SK-N-SH (cell line): ENCODE measurements around the gene PTGFR.

Experiments used
- CHD2 ChIP-seq: fragments of 150-350 bp; IDR thresholded peaks from 2 replicates; pipeline ENCODE4 v1.6.1; 2018; ENCODE audit warnings: low read length; ENCODE audit not compliant: partially characterized antibody
- EP300 ChIP-seq, 2 experiments: IDR thresholded peaks; 2 replicates each; pipeline versions ENCODE4 v1.4.0 to v1.6.1; 2012; ENCODE audit warnings: borderline replicate concordance in 1 of 2, low read depth in 1 of 2, low read length in 1 of 2
- NRF1 ChIP-seq: IDR thresholded peaks from 2 replicates; pipeline ENCODE4 v1.6.1; 2012; ENCODE audit warnings: low read depth, mild to moderate bottlenecking, low read length
- POLR2AphosphoS5 ChIP-seq: IDR thresholded peaks from 2 replicates; pipeline ENCODE4 v1.6.1; 2012; ENCODE audit warnings: low read depth, low read length
- RAD21 ChIP-seq: IDR thresholded peaks from 2 replicates; pipeline ENCODE4 v1.6.1; 2012; ENCODE audit warnings: mild to moderate bottlenecking, low read length
- SIN3A ChIP-seq: IDR thresholded peaks from 2 replicates; pipeline ENCODE4 v1.6.1; 2012; ENCODE audit warnings: low read depth, mild to moderate bottlenecking, low read length, moderate library complexity, borderline replicate concordance
- SMC3 ChIP-seq: IDR thresholded peaks from 2 replicates; pipeline ENCODE4 v1.6.1; 2012; ENCODE audit warnings: low read depth, low read length, improper control_type of control experiment
- TF ChIP-seq, protein P1 (sequence below): fragments of 200-600 bp; sonication (generic); IDR thresholded peaks from 2 replicates; pipeline ENCODE4 v1.6.1; 2017; ENCODE audit warnings: antibody characterized with exemption, mild to moderate bottlenecking, moderate library complexity
- TF ChIP-seq, protein P2 (sequence below): IDR thresholded peaks from 2 replicates; pipeline ENCODE4 v1.4.0; 2012; ENCODE audit warnings: low read depth
- TF ChIP-seq, protein P3 (sequence below): IDR thresholded peaks from 2 replicates; pipeline ENCODE4 v1.6.1; 2012; ENCODE audit warnings: mild to moderate bottlenecking, low read depth, low read length, moderate library complexity
- TF ChIP-seq, protein P4 (sequence below): fragments of 150-350 bp; IDR thresholded peaks from 2 replicates; pipeline ENCODE4 v1.6.1; 2016; ENCODE audit warnings: mild to moderate bottlenecking, low read depth, low read length

DNA sequence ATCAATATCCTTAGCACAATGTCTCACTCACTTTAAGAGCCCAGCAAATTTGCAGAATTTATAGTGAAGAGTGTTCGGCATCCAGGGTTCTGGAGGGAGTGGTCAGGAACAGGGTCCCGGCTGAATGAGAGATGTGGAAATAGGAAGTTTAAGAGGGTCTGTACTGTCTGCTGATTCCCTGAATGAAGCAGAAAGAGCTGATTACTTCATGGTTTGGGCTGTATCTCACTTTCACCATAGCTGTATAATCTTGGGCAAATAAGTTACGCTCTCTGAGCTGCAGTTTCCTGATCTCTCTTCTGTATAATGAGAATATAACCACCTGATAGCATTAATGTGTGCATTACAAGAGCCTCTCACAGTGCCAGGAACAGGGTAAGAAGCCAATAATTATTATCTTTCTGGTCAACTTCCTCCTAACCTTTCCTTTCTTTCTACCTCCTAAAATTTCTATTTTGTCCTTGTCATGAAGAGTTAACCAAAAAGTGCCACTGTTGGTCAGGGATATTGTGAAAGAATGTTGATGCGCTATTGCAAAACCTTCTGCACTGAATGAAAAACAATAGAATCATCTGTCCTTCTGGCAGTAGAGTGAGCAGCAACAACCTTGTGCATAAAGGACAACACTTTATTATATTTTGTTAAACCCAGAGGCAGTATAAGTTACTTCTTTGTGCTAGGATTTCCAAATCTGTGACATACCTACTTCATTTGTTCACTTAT lies 14.7 kb upstream of the PTGFR start:
- TF ChIP-seq, protein P1, sequence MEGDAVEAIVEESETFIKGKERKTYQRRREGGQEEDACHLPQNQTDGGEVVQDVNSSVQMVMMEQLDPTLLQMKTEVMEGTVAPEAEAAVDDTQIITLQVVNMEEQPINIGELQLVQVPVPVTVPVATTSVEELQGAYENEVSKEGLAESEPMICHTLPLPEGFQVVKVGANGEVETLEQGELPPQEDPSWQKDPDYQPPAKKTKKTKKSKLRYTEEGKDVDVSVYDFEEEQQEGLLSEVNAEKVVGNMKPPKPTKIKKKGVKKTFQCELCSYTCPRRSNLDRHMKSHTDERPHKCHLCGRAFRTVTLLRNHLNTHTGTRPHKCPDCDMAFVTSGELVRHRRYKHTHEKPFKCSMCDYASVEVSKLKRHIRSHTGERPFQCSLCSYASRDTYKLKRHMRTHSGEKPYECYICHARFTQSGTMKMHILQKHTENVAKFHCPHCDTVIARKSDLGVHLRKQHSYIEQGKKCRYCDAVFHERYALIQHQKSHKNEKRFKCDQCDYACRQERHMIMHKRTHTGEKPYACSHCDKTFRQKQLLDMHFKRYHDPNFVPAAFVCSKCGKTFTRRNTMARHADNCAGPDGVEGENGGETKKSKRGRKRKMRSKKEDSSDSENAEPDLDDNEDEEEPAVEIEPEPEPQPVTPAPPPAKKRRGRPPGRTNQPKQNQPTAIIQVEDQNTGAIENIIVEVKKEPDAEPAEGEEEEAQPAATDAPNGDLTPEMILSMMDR, result no peak
- TF ChIP-seq, protein P2, sequence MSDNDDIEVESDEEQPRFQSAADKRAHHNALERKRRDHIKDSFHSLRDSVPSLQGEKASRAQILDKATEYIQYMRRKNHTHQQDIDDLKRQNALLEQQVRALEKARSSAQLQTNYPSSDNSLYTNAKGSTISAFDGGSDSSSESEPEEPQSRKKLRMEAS, result no peak
- no peak for TF ChIP-seq EP300 (IDR thresholded peaks at IDR 0.05; ENCODE audit: borderline replicate concordance in 1 of 2, low read depth in 1 of 2, low read length in 1 of 2)
- no peak for TF ChIP-seq POLR2AphosphoS5
- TF ChIP-seq, protein P3, sequence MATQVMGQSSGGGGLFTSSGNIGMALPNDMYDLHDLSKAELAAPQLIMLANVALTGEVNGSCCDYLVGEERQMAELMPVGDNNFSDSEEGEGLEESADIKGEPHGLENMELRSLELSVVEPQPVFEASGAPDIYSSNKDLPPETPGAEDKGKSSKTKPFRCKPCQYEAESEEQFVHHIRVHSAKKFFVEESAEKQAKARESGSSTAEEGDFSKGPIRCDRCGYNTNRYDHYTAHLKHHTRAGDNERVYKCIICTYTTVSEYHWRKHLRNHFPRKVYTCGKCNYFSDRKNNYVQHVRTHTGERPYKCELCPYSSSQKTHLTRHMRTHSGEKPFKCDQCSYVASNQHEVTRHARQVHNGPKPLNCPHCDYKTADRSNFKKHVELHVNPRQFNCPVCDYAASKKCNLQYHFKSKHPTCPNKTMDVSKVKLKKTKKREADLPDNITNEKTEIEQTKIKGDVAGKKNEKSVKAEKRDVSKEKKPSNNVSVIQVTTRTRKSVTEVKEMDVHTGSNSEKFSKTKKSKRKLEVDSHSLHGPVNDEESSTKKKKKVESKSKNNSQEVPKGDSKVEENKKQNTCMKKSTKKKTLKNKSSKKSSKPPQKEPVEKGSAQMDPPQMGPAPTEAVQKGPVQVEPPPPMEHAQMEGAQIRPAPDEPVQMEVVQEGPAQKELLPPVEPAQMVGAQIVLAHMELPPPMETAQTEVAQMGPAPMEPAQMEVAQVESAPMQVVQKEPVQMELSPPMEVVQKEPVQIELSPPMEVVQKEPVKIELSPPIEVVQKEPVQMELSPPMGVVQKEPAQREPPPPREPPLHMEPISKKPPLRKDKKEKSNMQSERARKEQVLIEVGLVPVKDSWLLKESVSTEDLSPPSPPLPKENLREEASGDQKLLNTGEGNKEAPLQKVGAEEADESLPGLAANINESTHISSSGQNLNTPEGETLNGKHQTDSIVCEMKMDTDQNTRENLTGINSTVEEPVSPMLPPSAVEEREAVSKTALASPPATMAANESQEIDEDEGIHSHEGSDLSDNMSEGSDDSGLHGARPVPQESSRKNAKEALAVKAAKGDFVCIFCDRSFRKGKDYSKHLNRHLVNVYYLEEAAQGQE, result no peak
- TF ChIP-seq, protein P4, sequence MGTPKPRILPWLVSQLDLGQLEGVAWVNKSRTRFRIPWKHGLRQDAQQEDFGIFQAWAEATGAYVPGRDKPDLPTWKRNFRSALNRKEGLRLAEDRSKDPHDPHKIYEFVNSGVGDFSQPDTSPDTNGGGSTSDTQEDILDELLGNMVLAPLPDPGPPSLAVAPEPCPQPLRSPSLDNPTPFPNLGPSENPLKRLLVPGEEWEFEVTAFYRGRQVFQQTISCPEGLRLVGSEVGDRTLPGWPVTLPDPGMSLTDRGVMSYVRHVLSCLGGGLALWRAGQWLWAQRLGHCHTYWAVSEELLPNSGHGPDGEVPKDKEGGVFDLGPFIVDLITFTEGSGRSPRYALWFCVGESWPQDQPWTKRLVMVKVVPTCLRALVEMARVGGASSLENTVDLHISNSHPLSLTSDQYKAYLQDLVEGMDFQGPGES, result no peak
- TF ChIP-seq CHD2, result no peak
- no peak for TF ChIP-seq SMC3
- TF ChIP-seq SIN3A, result no peak
- TF ChIP-seq NRF1, result no peak
- no peak for TF ChIP-seq RAD21
